Activated naive CD4-positive, alpha-beta T cell (primary cell): ENCODE measurements around the gene NDN.
A peak's percentile ranks its signal among the peaks of the same experiment; 100 is the strongest.
"Not testable (repeated sequence)": the region's sequence is repeated elsewhere in the genome, so short reads cannot be mapped to it uniquely, and the experiment has no call there.

Experiments
- DNase-seq, 4 experiments: peaks; one replicate each; lab custom pipeline; 2025; lab: John Stamatoyannopoulos, UW

NDN gene

DNA sequence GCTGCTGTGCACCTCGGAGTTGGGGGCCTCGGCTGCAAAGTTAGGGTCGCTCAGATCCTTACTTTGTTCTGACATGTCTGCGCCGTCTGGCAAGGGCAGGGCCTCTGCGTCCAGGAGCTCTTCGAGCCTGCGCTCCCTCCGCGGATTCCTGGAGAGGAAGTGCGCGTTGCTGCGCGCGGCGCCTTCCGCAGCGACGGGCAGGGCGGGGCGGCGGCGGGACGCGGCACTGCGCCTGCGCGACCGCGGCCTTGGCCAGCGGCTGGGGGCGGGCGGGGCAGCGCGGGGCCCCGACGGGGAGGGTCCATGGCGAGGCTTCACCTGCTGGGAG is at the start of gene NDN:
TSS of gene NDN (minus strand) at position 163 of the 328 bp plus-strand sequence. CDS start at position 75, 88 bp downstream.
- DNase-seq, result no peak

- no peak for DNase-seq
Measured at GRCh38 chr15:23736033-23736673, 49.0 kb upstream of the NDN start.

- no peak for DNase-seq
Measured at GRCh38 chr15:23734862-23735261, 47.8 kb upstream of the NDN start.

- not testable (repeated sequence) for DNase-seq
Measured at GRCh38 chr15:23713874-23714656, 27.0 kb upstream of the NDN start.

DNA sequence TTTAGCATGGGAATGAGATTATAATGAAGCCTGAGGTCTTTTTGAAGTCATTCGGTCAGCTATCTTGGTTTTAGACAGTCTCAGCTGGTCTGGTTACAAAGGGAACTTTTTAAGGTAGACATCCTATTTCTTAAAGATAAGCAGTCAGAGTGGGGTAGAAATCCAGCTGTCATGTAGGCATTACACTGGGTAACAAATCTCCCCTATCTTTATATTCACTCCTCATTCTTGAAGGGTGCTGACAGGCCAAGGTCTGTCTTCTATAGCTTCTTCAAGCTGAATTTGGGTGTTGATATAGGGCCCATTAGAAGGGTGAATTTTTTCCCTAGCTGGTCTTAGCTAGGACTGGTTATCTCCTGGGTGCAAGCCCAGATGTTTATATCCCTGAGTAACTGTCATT is 21.2 kb upstream of the NDN start:
- no peak for DNase-seq

- DNase-seq, result no peak
Measured at GRCh38 chr15:23695282-23695681, 8.2 kb upstream of the NDN start.

- no peak for DNase-seq
Measured at GRCh38 chr15:23694592-23694991, 7.5 kb upstream of the NDN start.

DNA sequence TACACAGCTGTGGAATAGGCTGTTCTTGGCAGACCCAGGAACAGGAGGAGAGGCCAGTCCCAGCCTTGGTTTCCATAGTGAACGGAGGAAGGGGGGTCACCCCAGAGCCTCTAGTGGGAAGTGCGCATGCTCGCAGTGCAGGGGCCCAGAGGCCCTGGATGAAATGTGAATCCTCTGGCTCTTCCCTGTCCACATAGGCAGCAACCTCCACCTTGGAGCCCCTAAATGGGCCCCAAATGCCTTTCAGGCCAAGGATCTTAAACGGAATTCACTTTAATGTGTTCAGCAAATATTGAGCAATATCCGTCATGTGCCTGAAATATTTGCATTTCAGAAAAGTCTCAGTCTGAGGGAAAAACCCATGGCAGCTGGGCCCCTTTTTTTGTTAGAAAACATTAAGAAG is 3.3 kb upstream of the NDN start:
- DNase-seq, result no peak

GRCh38 chr15:23690015-23690414 is 2.9 kb upstream of the NDN start:
- DNase-seq, result no peak

GRCh38 chr15:23686466-23687142 is 501 bp downstream of the NDN start:
- DNase-seq, result no peak

DNA sequence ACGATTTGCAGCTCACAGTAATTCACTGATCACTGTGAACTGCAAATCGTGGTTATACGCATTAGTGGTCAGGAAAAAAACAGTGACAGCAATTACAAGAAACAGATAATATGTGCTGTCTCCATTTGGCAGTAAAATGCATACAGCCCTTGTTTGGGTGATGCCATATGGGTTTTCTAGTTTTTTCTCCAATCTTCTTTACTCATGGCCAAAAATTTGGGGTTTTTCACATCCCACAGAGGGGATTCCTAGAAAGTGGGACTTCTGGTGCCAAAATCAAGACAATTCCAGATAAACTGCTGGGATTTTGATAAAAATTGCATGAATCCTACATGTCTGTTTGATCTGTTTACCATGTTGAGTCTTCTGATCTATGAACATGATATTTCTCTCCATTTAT is 15.6 kb downstream of the NDN start:
- no peak for DNase-seq

DNA sequence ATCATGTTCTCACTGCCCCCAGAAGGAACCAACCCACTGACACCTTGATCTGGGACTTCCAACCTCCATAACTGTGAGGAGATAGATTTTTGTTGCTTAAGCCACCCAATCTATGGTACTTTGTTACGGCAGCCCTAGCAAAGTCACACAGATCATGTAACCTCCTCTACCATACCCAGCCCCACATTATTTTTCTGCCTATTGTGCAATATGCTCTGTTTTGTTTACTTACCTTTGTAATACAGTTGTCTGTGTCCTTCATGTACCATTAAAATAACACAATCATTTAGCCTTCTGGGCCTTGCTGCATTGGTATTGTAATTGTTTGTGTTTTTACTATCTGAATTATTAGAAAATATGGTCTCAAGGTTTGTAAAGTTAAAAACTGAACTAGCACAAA is 16.1 kb downstream of the NDN start:
- DNase-seq, result no peak

DNA sequence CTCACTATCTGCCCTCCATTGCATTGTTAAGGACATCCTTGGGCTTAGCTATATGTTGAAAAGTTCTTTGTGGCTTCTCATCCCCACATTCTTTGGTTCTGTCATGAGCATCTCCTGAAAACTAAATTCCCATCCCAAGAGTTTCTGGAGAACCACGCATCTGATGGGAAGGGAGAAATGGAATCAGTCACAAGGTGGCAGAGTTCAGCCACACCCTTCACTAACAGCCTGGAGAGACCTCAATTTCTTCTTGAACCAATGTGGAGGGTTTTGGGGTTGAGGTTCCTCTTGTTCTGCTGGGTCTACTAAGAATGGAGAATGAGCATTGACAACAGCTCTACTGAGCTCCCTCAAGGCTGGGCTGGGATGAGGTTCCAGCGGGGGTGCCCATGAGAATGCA is 23.9 kb downstream of the NDN start:
- DNase-seq, result no peak

- peak in 1 of 4 experiments; percentile 6 for DNase-seq
Measured at GRCh38 chr15:23648920-23649515, 38.1 kb downstream of the NDN start.

DNA sequence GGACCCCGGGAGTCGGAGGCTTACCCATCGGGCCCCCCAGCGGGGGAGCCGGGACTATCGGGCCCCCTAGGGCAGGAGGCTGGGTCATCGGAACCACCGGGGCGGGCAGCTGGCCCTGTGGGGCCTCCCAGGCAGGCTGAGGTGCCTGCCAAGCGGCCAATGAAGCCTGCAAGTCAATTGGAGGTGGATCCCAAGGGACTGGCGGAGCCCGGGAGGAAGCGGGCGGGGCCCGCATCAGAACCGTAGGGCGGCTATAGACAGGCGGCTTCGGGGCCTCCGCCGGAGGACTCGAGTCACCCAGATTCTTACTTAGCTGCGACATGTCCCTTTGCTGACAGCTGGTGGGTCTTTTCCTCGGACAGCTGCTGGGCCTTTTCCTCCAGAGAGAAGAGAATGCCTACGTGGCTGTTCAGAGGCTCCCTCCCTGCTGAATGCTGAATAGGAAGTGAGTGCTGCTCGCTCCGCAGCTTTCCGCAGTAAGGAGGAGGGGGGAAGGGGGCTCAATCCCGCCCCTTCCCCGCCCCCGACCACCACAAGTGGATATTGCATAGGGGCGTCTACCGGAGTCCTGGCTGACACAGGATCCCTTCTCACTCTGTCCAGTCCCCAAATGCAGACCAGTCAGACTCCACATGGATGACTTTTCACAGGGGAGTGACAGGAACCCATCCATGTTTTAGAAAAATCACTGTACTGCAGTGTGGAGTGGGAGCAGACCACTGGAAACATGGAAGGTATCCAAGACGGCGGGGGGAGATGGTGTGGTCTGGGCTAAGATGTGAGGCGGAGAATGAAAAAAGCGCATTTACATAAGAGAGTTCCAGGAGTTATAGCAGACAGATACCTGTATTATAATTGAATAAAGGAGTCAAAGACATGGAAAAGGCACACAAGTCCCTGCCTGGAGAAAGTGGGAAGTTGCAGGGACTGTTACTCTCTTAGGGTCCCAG is 39.4 kb downstream of the NDN start, which contains the start of gene MAGEL2:
TSS of gene MAGEL2 (minus strand) at position 447 of the 950 bp plus-strand sequence. CDS start at position 322, 125 bp downstream.
- no peak for DNase-seq

DNA sequence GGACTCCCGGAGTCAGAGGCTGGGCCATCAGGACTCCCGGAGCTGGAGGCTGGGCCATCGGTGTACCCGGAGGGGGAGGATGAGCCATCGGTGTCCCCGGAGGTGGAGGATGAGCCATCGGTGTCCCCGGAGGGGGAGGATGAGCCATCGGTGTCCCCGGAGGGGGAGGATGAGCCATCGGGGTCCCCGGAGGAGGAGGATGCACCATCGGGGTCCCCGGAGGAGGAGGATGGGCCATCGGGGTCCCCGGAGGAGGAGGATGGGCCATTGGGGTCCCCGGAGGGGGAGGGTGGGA is 40.2 kb downstream of the NDN start:
- DNase-seq, result no peak

DNA sequence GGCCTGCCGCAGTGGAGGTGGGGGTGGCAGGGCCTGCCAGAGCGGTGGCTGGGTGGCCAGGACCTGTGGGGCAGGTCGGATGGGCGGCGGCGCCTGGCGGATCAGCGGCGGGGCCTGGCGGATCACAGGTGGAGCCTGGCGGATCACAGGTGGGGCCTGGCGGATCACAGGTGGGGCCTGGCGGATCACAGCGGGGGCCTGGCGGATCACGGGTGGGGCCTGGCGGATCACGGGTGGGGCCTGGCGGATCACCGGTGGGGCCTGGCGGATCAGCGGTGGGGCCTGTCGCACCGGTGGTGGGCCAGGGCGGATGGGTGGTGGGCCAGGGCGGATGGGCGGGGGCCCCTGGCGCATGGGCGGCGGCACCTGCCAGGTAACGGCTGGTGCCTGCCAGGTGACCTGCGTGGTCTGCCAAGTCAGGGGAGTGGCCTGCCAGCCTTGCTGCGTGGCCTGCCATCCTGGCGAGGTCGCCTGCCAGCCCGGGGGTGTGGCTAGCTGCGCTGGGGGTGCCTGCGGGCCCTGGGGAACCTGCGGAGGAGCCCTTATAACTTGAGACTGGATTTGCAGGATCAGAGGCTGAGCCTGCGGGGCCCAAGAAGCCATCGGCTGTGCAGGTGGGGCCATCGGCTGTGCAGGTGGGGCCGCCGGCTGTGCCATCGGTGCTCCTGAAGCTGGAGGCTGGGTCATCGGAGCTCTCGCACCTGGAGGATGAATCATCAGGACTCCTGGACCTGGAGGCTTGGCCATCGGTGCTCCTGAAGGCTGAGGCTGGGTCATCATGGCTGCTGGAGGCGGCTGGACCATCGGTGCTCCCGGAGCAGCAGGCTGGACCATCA is 40.7 kb downstream of the NDN start:
- no peak for DNase-seq

- no peak for DNase-seq
Measured at GRCh38 chr15:23645371-23646164, 41.5 kb downstream of the NDN start.

- no peak for DNase-seq
Measured at GRCh38 chr15:23644829-23645228, 42.3 kb downstream of the NDN start.
